H9 (cell line): ENCODE measurements around the gene USP36. TPM values are rescaled to one million over a fixed set of nuclear protein-coding genes. Genes with fewer than 3 reads are reported as not detected.
A peak's percentile ranks its signal among the peaks of the same experiment; 100 is the strongest.

Experiments used
- DNase-seq: peaks from one replicate; pipeline ENCODE4 v3.0.0-alpha.2; 2017
- H2AFZ ChIP-seq: one replicate; pipeline ENCODE4 v1.6.1; 2013; ENCODE audit warnings: mild to moderate bottlenecking, low read length, control low read depth, moderate library complexity
- H2AK5ac ChIP-seq: 2 replicates; pipeline ENCODE4 v1.6.1; 2013; ENCODE audit warnings: low read length, control low read depth, mixed read lengths; ENCODE audit not compliant: insufficient read length
- H2BK120ac ChIP-seq: one replicate; pipeline ENCODE4 v1.6.1; 2013; ENCODE audit warnings: low read depth, mild to moderate bottlenecking, low read length, control low read depth, inconsistent platforms; ENCODE audit not compliant: poor library complexity, severe bottlenecking
- H2BK12ac ChIP-seq: 2 replicates; pipeline ENCODE4 v1.6.1; 2013; ENCODE audit warnings: low read length, control low read depth, mixed read lengths, low read depth; ENCODE audit not compliant: insufficient read length
- H2BK15ac ChIP-seq: 2 replicates; pipeline ENCODE4 v1.6.1; 2013; ENCODE audit warnings: low read depth, low read length, control low read depth
- H2BK20ac ChIP-seq: one replicate; pipeline ENCODE4 v1.6.1; 2013; ENCODE audit warnings: low read depth, mild to moderate bottlenecking, low read length, control low read depth, inconsistent platforms; ENCODE audit not compliant: poor library complexity, severe bottlenecking
- H2BK5ac ChIP-seq: 2 replicates; pipeline ENCODE4 v1.6.1; 2013; ENCODE audit warnings: low read length, control low read depth, mixed read lengths; ENCODE audit not compliant: insufficient read length
- H3K14ac ChIP-seq: 2 replicates; pipeline ENCODE4 v1.6.1; 2013; ENCODE audit warnings: low read length, control low read depth; ENCODE audit not compliant: insufficient read depth
- H3K18ac ChIP-seq: 2 replicates; pipeline ENCODE4 v1.6.1; 2013; ENCODE audit warnings: low read depth, mild to moderate bottlenecking, mixed read lengths, low read length, control low read depth; ENCODE audit not compliant: insufficient read length
- H3K23ac ChIP-seq: 2 replicates; pipeline ENCODE4 v1.6.1; 2013; ENCODE audit warnings: low read length, control low read depth, mixed read lengths, low read depth; ENCODE audit not compliant: insufficient read length
- H3K23me2 ChIP-seq: 2 replicates; pipeline ENCODE4 v1.6.1; 2013; ENCODE audit warnings: low read depth, mild to moderate bottlenecking, mixed read lengths, low read length, control low read depth; ENCODE audit not compliant: insufficient read length, poor library complexity, severe bottlenecking
- H3K27ac ChIP-seq: 2 replicates; pipeline ENCODE4 v1.5.1; 2013; ENCODE audit warnings: low read length, control low read depth, mixed read lengths, low read depth; ENCODE audit not compliant: insufficient read length
- H3K27me3 ChIP-seq: 2 replicates; pipeline ENCODE4 v1.6.1; 2013; ENCODE audit warnings: low read length, control low read depth, inconsistent platforms; ENCODE audit not compliant: insufficient read depth
- H3K4ac ChIP-seq: 2 replicates; pipeline ENCODE4 v1.6.1; 2013; ENCODE audit warnings: low read depth, mild to moderate bottlenecking, control low read depth, inconsistent platforms, low read length, moderate library complexity
- H3K4me1 ChIP-seq: 2 replicates; pipeline ENCODE4 v1.6.1; 2013; ENCODE audit warnings: low read length, control low read depth, inconsistent platforms; ENCODE audit not compliant: insufficient read depth
- H3K4me2 ChIP-seq: 2 replicates; pipeline ENCODE4 v1.6.1; 2013; ENCODE audit warnings: low read length, control low read depth, mixed read lengths; ENCODE audit not compliant: insufficient read length, insufficient read depth
- H3K56ac ChIP-seq: 2 replicates; pipeline ENCODE4 v1.6.1; 2013; ENCODE audit warnings: low read depth, mild to moderate bottlenecking, mixed read lengths, low read length, control low read depth; ENCODE audit not compliant: insufficient read length
- H3K79me1 ChIP-seq: 2 replicates; pipeline ENCODE4 v1.6.1; 2013; ENCODE audit warnings: low read depth, mild to moderate bottlenecking, moderate library complexity, low read length, control low read depth, inconsistent platforms; ENCODE audit not compliant: insufficient read depth, poor library complexity, severe bottlenecking
- H3K79me2 ChIP-seq: 2 replicates; pipeline ENCODE4 v1.6.1; 2013; ENCODE audit warnings: low read length, control low read depth, inconsistent platforms; ENCODE audit not compliant: insufficient read depth
- H3K9ac ChIP-seq: 2 replicates; pipeline ENCODE4 v1.6.1; 2013; ENCODE audit warnings: low read length, control low read depth, mixed read lengths; ENCODE audit not compliant: insufficient read length; ENCODE audit errors: extremely low read depth
- H3K9me3 ChIP-seq: one replicate; pipeline ENCODE4 v1.6.1; 2013; ENCODE audit warnings: low read depth, low read length, inconsistent platforms; ENCODE audit not compliant: control insufficient read depth
- H3T11ph ChIP-seq: one replicate; pipeline ENCODE4 v1.6.1; 2013; ENCODE audit warnings: mild to moderate bottlenecking, low read length, control low read depth, inconsistent platforms
- H4K20me1 ChIP-seq: one replicate; pipeline ENCODE4 v1.6.1; 2013; ENCODE audit not compliant: control insufficient read depth, insufficient read length, insufficient read depth
- H4K5ac ChIP-seq: 2 replicates; pipeline ENCODE4 v1.6.1; 2013; ENCODE audit warnings: low read depth, mild to moderate bottlenecking, mixed read lengths, low read length, control low read depth; ENCODE audit not compliant: insufficient read length
- H4K8ac ChIP-seq: replicated peaks from 2 replicates; pipeline ENCODE4 v1.6.1; 2013; ENCODE audit warnings: low read length, control low read depth, mixed read lengths, low read depth; ENCODE audit not compliant: insufficient read length
- H4K91ac ChIP-seq: 2 replicates; pipeline ENCODE4 v1.6.1; 2013; ENCODE audit warnings: low read depth, mild to moderate bottlenecking, moderate library complexity, mixed read lengths, low read length, control low read depth; ENCODE audit not compliant: insufficient read length
- H3K27ac Mint-ChIP-seq, 3 experiments: 2 replicates in 2 of 3; 3 replicates in 1 of 3; pipeline ENCODE4 v1.8.0; 2020 to 2021; ENCODE audit warnings: mixed read lengths in 3 of 3, mild to moderate bottlenecking in 1 of 3, moderate library complexity in 1 of 3
- H3K27me3 Mint-ChIP-seq: 2 replicates; pipeline ENCODE4 v1.8.0; 2021; ENCODE audit warnings: low read depth, mild to moderate bottlenecking, moderate library complexity, mixed read lengths
- H3K36me3 Mint-ChIP-seq, 3 experiments: 2 replicates in 2 of 3; 3 replicates in 1 of 3; pipeline ENCODE4 v1.8.0; 2020 to 2021; ENCODE audit warnings: low read depth in 3 of 3, mixed read lengths in 3 of 3; ENCODE audit not compliant: insufficient read depth in 1 of 3
- H3K4me1 Mint-ChIP-seq, 2 experiments: 2 replicates each; pipeline ENCODE4 v1.8.0; 2020; ENCODE audit warnings: mixed read lengths in 2 of 2
- H3K4me3 Mint-ChIP-seq, 2 experiments: 2 replicates in 1 of 2; 3 replicates in 1 of 2; pipeline ENCODE4 v1.8.0; 2020 to 2021; ENCODE audit warnings: mild to moderate bottlenecking in 2 of 2, mixed read lengths in 2 of 2, moderate library complexity in 1 of 2
- H3K9me3 Mint-ChIP-seq, 2 experiments: 2 replicates in 1 of 2; 3 replicates in 1 of 2; pipeline ENCODE4 v1.8.0; 2020; ENCODE audit warnings: mild to moderate bottlenecking in 2 of 2, mixed read lengths in 2 of 2, moderate library complexity in 1 of 2
- CTCF ChIP-seq: fragments of 200-600 bp; sonication (generic); conservative IDR thresholded peaks from 3 replicates; pipeline ENCODE4 v1.8.0; 2021; ENCODE audit warnings: antibody characterized with exemption, mild to moderate bottlenecking
- WGBS: extraction: QIAGEN DNeasy Blood & Tissue Kit; methylation state at CpG from one replicate; pipeline ENCODE4 v1.1.7; 2013; ENCODE audit warnings: missing lambda C conversion rate, low lambda C conversion rate, mixed read lengths; ENCODE audit not compliant: insufficient read length; ENCODE audit errors: extremely low coverage; 5-methylcytosine and 5-hydroxymethylcytosine counted together
- total RNA-seq: library from RNA; stranded (reverse); gene quantifications from 2 replicates; pipeline ENCODE4 v1.2.1, GENCODE V29; 2021

Gene USP36
- total RNA-seq, 1 experiment from 2014 or later: 106 TPM

GRCh38 chr17:78793968-78794367 is 46.6 kb downstream of the USP36 start:
- no peak overlapping the region for H3K4ac ChIP-seq
- no peaks in the 10 kb centered on the region for H3K9me3 ChIP-seq
- H3K79me2 ChIP-seq: no peaks in the 10 kb centered on the region; the same call in 1 of the 2 replicates
- H3K79me1 ChIP-seq: no peaks in the 10 kb centered on the region
- Mint-ChIP-seq H3K4me3 (no peak overlapping the region), H3K36me3 (peaks cover 28 to 77% (median 60%) of the 10 kb centered on the region in 3 experiments), H3K27me3 (no peaks in the 10 kb centered on the region), H3K9me3 (no peaks in the 10 kb centered on the region), H3K27ac (peak overlapping the region; percentile 1 to 28 (median 15); a peak in 5 of 7 replicates), H3K4me1 (peaks cover 9 to 10% of the 10 kb centered on the region in 2 experiments)
- WGBS: no CpG with 5 or more reads among the region's 6 CpGs
- no peak overlapping the region for H3T11ph ChIP-seq
- H4K91ac ChIP-seq: no peak overlapping the region
- no peak overlapping the region for H3K14ac ChIP-seq
- H4K20me1 ChIP-seq: no peaks in the 10 kb centered on the region
- no peaks in the 10 kb centered on the region for H3K23me2 ChIP-seq
- H4K8ac ChIP-seq: no peak overlapping the region
- H3K4me2 ChIP-seq: no peak overlapping the region
- H3K4me1 ChIP-seq: no peaks in the 10 kb centered on the region
- no peak overlapping the region for H2BK20ac ChIP-seq
- no peak for TF ChIP-seq CTCF
- no peak overlapping the region for H3K27ac ChIP-seq
- H2BK5ac ChIP-seq: no peak overlapping the region
- H2BK12ac ChIP-seq: no peak overlapping the region
- no peak overlapping the region for H4K5ac ChIP-seq
- no peak for DNase-seq
- no peak overlapping the region for H2BK120ac ChIP-seq
- H3K9ac ChIP-seq: no peak overlapping the region
- H3K18ac ChIP-seq: no peak overlapping the region
- H3K56ac ChIP-seq: no peak overlapping the region
- no peaks in the 10 kb centered on the region for H3K27me3 ChIP-seq
- H3K23ac ChIP-seq: no peak overlapping the region
- no peak overlapping the region for H2AK5ac ChIP-seq
- H2AFZ ChIP-seq: no peak overlapping the region
- no peak overlapping the region for H2BK15ac ChIP-seq
